ENCODE data around the gene RAD51B. TPM values are rescaled to one million over a fixed set of nuclear protein-coding genes. Genes with fewer than 3 reads are reported as not detected.

Gene RAD51B
- total RNA-seq, 1 experiment from 2014 or later, result 23.3 TPM

DNA sequence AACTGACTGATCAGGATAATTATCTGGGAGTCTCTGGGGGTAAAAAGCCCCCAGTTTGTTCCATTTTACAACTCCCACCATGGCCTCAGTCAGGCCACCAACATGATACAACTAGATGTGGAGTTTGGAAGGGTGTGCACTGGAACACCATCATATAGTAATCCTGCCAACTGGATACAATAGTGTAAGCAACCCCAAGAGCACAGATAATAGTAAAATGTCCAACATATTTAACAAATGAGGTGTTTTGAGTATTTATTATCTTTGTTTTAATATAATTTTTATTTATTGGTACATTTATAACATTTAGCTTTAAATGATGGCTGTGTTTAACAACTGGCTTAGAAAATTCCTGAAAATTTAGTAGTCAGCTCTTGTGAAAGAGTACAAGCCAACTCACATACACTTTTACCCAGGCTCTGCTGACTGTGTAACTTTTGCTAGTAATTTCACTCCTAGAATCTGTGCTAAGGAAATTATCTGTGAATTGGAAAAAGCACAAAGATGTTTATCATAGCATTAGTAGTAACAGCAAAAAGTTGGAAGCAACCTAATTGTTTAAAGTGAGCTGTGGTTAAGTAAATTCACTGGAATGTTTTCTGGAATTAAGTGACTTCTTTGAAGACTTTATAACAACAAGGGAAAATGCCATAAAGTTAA lies 196.8 kb downstream of the RAD51B start:
- DNase-seq (ENCODE audit: low spot score), result no peak
- Histone ChIP-seq H3K36me3 (ENCODE audit: insufficient read depth, low read length, poor library complexity, severe bottlenecking) (no peaks in the 10 kb centered on the region), H3K27me3 (replicated peaks; ENCODE audit: insufficient read depth, low read depth, low read length, poor library complexity) (peaks cover 5% of the 10 kb centered on the region), H3K27ac (ENCODE audit: low read depth, low read length, poor library complexity, severe bottlenecking) (no peak overlapping the region), H3K4me3 (ENCODE audit: low read depth, low read length, poor library complexity, severe bottlenecking) (no peak overlapping the region), H3K4me1 (ENCODE audit: insufficient read depth, low read length, poor library complexity, severe bottlenecking) (peaks cover 14% of the 10 kb centered on the region), H3K9me3 (ENCODE audit: low read depth, low read length, poor library complexity, severe bottlenecking) (no peaks in the 10 kb centered on the region)
- BruUV-seq (replicated peaks), result no TSS peak
- ChIA-PET CTCF (no interaction called here), POLR2A (ENCODE audit: low non-redundant PET) (interaction anchor here (0.7 kb wide), 1 partner anchor 175 kb away, joined by 3 read pairs; no protein-coding TSS in a partner anchor)
- TF ChIP-seq, protein P1, sequence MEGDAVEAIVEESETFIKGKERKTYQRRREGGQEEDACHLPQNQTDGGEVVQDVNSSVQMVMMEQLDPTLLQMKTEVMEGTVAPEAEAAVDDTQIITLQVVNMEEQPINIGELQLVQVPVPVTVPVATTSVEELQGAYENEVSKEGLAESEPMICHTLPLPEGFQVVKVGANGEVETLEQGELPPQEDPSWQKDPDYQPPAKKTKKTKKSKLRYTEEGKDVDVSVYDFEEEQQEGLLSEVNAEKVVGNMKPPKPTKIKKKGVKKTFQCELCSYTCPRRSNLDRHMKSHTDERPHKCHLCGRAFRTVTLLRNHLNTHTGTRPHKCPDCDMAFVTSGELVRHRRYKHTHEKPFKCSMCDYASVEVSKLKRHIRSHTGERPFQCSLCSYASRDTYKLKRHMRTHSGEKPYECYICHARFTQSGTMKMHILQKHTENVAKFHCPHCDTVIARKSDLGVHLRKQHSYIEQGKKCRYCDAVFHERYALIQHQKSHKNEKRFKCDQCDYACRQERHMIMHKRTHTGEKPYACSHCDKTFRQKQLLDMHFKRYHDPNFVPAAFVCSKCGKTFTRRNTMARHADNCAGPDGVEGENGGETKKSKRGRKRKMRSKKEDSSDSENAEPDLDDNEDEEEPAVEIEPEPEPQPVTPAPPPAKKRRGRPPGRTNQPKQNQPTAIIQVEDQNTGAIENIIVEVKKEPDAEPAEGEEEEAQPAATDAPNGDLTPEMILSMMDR (conservative IDR thresholded peaks at IDR 0.05; ENCODE audit: low read depth, low read length), result no peak
- TF ChIP-seq EZH2 (IDR thresholded peaks at IDR 0.05; ENCODE audit: borderline replicate concordance, low read depth, low read length, poor library complexity, severe bottlenecking), result no peak
- intact Hi-C loops (cut with micrococcal nuclease; ENCODE audit: unreplicated experiment), result no loop called here

- H3K36me3 ChIP-seq (ENCODE audit: insufficient read depth, low read length, poor library complexity, severe bottlenecking), result no peaks in the 10 kb centered on the region
- H3K4me1 ChIP-seq (ENCODE audit: insufficient read depth, low read length, poor library complexity, severe bottlenecking), result peaks cover 14% of the 10 kb centered on the region
- CTCF ChIA-PET, result no interaction called here
- peaks cover 8% of the 10 kb centered on the region for H3K27me3 ChIP-seq (replicated peaks; ENCODE audit: insufficient read depth, low read depth, low read length, poor library complexity)
- intact Hi-C loops (cut with micrococcal nuclease; ENCODE audit: unreplicated experiment), result no loop called here
- no peak for TF ChIP-seq EZH2 (IDR thresholded peaks at IDR 0.05; ENCODE audit: borderline replicate concordance, low read depth, low read length, poor library complexity, severe bottlenecking)
- TF ChIP-seq, protein P1 (conservative IDR thresholded peaks at IDR 0.05; ENCODE audit: low read depth, low read length), result no peak
- no peak overlapping the region for H3K27ac ChIP-seq (ENCODE audit: low read depth, low read length, poor library complexity, severe bottlenecking)
- DNase-seq (ENCODE audit: low spot score), result peak; percentile 67
- H3K9me3 ChIP-seq (ENCODE audit: low read depth, low read length, poor library complexity, severe bottlenecking), result no peaks in the 10 kb centered on the region
- no peak overlapping the region for H3K4me3 ChIP-seq (ENCODE audit: low read depth, low read length, poor library complexity, severe bottlenecking)
- POLR2A ChIA-PET (ENCODE audit: low non-redundant PET), result no interaction called here
- BruUV-seq (replicated peaks), result no TSS peak
These were observed 199.0 kb downstream of the RAD51B start for GRCh38 chr14:68018598-68018997.

GRCh38 chr14:68020493-68020892 lies 200.9 kb downstream of the RAD51B start:
- intact Hi-C loops (cut with micrococcal nuclease; ENCODE audit: unreplicated experiment), result no loop called here
- H3K27ac ChIP-seq (ENCODE audit: low read depth, low read length, poor library complexity, severe bottlenecking), result no peak overlapping the region
- no peak overlapping the region for H3K4me3 ChIP-seq (ENCODE audit: low read depth, low read length, poor library complexity, severe bottlenecking)
- H3K27me3 ChIP-seq (replicated peaks; ENCODE audit: insufficient read depth, low read depth, low read length, poor library complexity), result peaks cover 8% of the 10 kb centered on the region
- CTCF ChIA-PET, result no interaction called here
- H3K9me3 ChIP-seq (ENCODE audit: low read depth, low read length, poor library complexity, severe bottlenecking), result no peaks in the 10 kb centered on the region
- TF ChIP-seq, protein P1 (conservative IDR thresholded peaks at IDR 0.05; ENCODE audit: low read depth, low read length), result no peak
- no peak for TF ChIP-seq EZH2 (IDR thresholded peaks at IDR 0.05; ENCODE audit: borderline replicate concordance, low read depth, low read length, poor library complexity, severe bottlenecking)
- POLR2A ChIA-PET (ENCODE audit: low non-redundant PET), result no interaction called here
- H3K4me1 ChIP-seq (ENCODE audit: insufficient read depth, low read length, poor library complexity, severe bottlenecking), result peaks cover 14% of the 10 kb centered on the region
- BruUV-seq (replicated peaks), result no TSS peak
- H3K36me3 ChIP-seq (ENCODE audit: insufficient read depth, low read length, poor library complexity, severe bottlenecking), result no peaks in the 10 kb centered on the region
- no peak for DNase-seq (ENCODE audit: low spot score)

All from A673 (cell line).